Fibroblast of lung (primary cell): ENCODE data around the gene COPE. TPM values are rescaled to one million over a fixed set of nuclear protein-coding genes. Genes with fewer than 3 reads are reported as not detected.
"Not testable (repeated sequence)": the region's sequence is repeated elsewhere in the genome, so short reads cannot be mapped to it uniquely, and the experiment has no call there.

Source experiments
- DNase-seq, 2 donors: peaks; one replicate each; pipeline versions ENCODE4 v3.0.0 to v3.0.0-alpha.2; 2010; ENCODE audit warnings: low read depth in 2 of 2
- H2AFZ ChIP-seq: 2 replicates; pipeline ENCODE4 v1.5.1; 2012; ENCODE audit warnings: low read length, control low read depth, inconsistent platforms
- H3K27ac ChIP-seq: 2 replicates; pipeline ENCODE4 v1.5.1; 2011; ENCODE audit warnings: low read length, control low read depth; ENCODE audit not compliant: insufficient read depth
- H3K27me3 ChIP-seq: 2 replicates; pipeline ENCODE4 v1.5.1; 2011; ENCODE audit warnings: mild to moderate bottlenecking, low read length; ENCODE audit not compliant: control insufficient read depth, insufficient read depth
- H3K36me3 ChIP-seq: 2 replicates; pipeline ENCODE4 v1.5.1; 2011; ENCODE audit warnings: low read length; ENCODE audit not compliant: control insufficient read depth, insufficient read depth
- H3K4me1 ChIP-seq: 2 replicates; pipeline ENCODE4 v1.5.1; 2011; ENCODE audit warnings: low read length; ENCODE audit not compliant: control insufficient read depth, insufficient read depth; ENCODE audit errors: extremely low read depth
- H3K4me2 ChIP-seq: 2 replicates; pipeline ENCODE4 v1.5.1; 2011; ENCODE audit warnings: low read length, control low read depth; ENCODE audit not compliant: insufficient read depth; ENCODE audit errors: extremely low read depth
- H3K4me3 ChIP-seq, 4 experiments: fragments of 200-600 bp in 1 of 4; sonication (generic) in 1 of 4; replicated peaks in 1 of 4; 2 replicates each; pipeline ENCODE4 v1.5.1; 2011 to 2016; ENCODE audit warnings: low read length in 4 of 4, low read depth in 3 of 4, mild to moderate bottlenecking in 3 of 4, control low read depth in 2 of 4, inconsistent platforms in 1 of 4, mixed read lengths in 1 of 4; ENCODE audit not compliant: insufficient read depth in 1 of 4; ENCODE audit errors: control extremely low read depth in 1 of 4
- H3K79me2 ChIP-seq: 2 replicates; pipeline ENCODE4 v1.5.1; 2012; ENCODE audit warnings: mild to moderate bottlenecking, low read length, inconsistent platforms; ENCODE audit not compliant: control insufficient read depth, insufficient read depth
- H3K9ac ChIP-seq: 2 replicates; pipeline ENCODE4 v1.5.1; 2011; ENCODE audit warnings: mild to moderate bottlenecking, low read length, control low read depth; ENCODE audit not compliant: insufficient read depth
- H3K9me3 ChIP-seq: 2 replicates; pipeline ENCODE4 v1.5.1; 2012; ENCODE audit warnings: low read depth, low read length; ENCODE audit not compliant: control insufficient read depth, insufficient read depth
- H4K20me1 ChIP-seq: 2 replicates; pipeline ENCODE4 v1.5.1; 2011; ENCODE audit warnings: low read length; ENCODE audit not compliant: control insufficient read depth, insufficient read depth; ENCODE audit errors: extremely low read depth
- CTCF ChIP-seq, 2 donors: IDR thresholded peaks in 1 of 2; conservative IDR thresholded peaks in 1 of 2; 1 replicate in 1 of 2; 2 replicates in 1 of 2; pipeline ENCODE4 v1.5.1; 2011 to 2012; ENCODE audit warnings: low read length in 2 of 2, control low read depth in 1 of 2, inconsistent platforms in 1 of 2, low read depth in 1 of 2, mild to moderate bottlenecking in 1 of 2
- EZH2 ChIP-seq: IDR thresholded peaks from 2 replicates; pipeline ENCODE4 v1.5.1; 2012; ENCODE audit warnings: low read length, control low read depth, mild to moderate bottlenecking; ENCODE audit errors: missing control alignments
- polyA plus RNA-seq, 2 donors: library from polyadenylated mRNA; depleted of rRNA in 1 of 2; stranded (reverse) in 1 of 2; unstranded in 1 of 2; fragments of >200 nt; gene quantifications; 2 replicates each; pipeline ENCODE4 v1.2.1, GENCODE V29; 2011 to 2012; ENCODE audit warnings: missing spikeins in 1 of 2
- total RNA-seq: library from RNA; depleted of rRNA; stranded (reverse); fragments of >200 nt; gene quantifications from 2 replicates; pipeline ENCODE4 v1.2.1, GENCODE V29; 2014

The COPE gene
- total and polyA plus RNA-seq, 2 donors (not counting 1 experiment from before 2014, with no cell fraction given): 146 to 182 TPM

GRCh38 chr19:18904334-18905057 is 14.7 kb downstream of the COPE start:
- no peaks in the 10 kb centered on the region for H3K79me2 ChIP-seq
- no peak for DNase-seq
- H3K36me3 ChIP-seq: peaks cover 36% of the 10 kb centered on the region
- H3K9ac ChIP-seq: no peak overlapping the region
- no peaks in the 10 kb centered on the region for H4K20me1 ChIP-seq
- H2AFZ ChIP-seq: no peak overlapping the region
- no peak overlapping the region for H3K4me2 ChIP-seq
- H3K9me3 ChIP-seq: no peaks in the 10 kb centered on the region
- H3K4me1 ChIP-seq: no peaks in the 10 kb centered on the region
- no peaks in the 10 kb centered on the region for H3K27me3 ChIP-seq
- H3K27ac ChIP-seq: no peak overlapping the region
- H3K4me3 ChIP-seq: no peak overlapping the region
- TF ChIP-seq CTCF (conservative IDR thresholded peaks at IDR 0.05 in 1 of 2, IDR thresholded peaks at IDR 0.05 in 1 of 2; ENCODE audit: low read depth in 1 of 2, low read length in 2 of 2): no peak
- no peak for TF ChIP-seq EZH2

- H3K27me3 ChIP-seq: no peaks in the 10 kb centered on the region
- no peaks in the 10 kb centered on the region for H3K9me3 ChIP-seq
- H2AFZ ChIP-seq: no peak overlapping the region
- H3K4me2 ChIP-seq: no peak overlapping the region
- no peaks in the 10 kb centered on the region for H3K4me1 ChIP-seq
- H3K9ac ChIP-seq: no peak overlapping the region
- TF ChIP-seq CTCF (conservative IDR thresholded peaks at IDR 0.05 in 1 of 2, IDR thresholded peaks at IDR 0.05 in 1 of 2; ENCODE audit: low read depth in 1 of 2, low read length in 2 of 2) (no peak), EZH2 (no peak)
- no peak for DNase-seq
- no peak overlapping the region for H3K4me3 ChIP-seq
- no peaks in the 10 kb centered on the region for H4K20me1 ChIP-seq
- H3K27ac ChIP-seq: no peak overlapping the region
- H3K36me3 ChIP-seq: peaks cover 33% of the 10 kb centered on the region
- no peaks in the 10 kb centered on the region for H3K79me2 ChIP-seq
Measured at GRCh38 chr19:18903156-18904037, 15.8 kb downstream of the COPE start.

GRCh38 chr19:18902519-18902918 is 16.7 kb downstream of the COPE start:
- not testable (repeated sequence) for H3K4me2 ChIP-seq, H3K9ac ChIP-seq, H2AFZ ChIP-seq, H4K20me1 ChIP-seq, H3K27ac ChIP-seq, H3K79me2 ChIP-seq, H3K27me3 ChIP-seq, H3K4me1 ChIP-seq, DNase-seq, H3K4me3 ChIP-seq, H3K9me3 ChIP-seq
- peaks cover 31% of the 10 kb centered on the region for H3K36me3 ChIP-seq
